Dermis microvascular lymphatic vessel endothelial cell (primary cell): ENCODE measurements around the gene ARID3C. TPM values are rescaled to one million over a fixed set of nuclear protein-coding genes. Genes with fewer than 3 reads are reported as not detected.

Experiments used
- DNase-seq, 2 donors: peaks; one replicate each; pipeline versions ENCODE4 v3.0.0 to v3.0.0-alpha.2; 2010; ENCODE audit warnings: low read depth in 2 of 2
- total RNA-seq: library from RNA; depleted of rRNA; stranded (reverse); fragments of >200 nt; gene quantifications from 2 replicates; pipeline ENCODE4 v1.2.1, GENCODE V29; 2014

Gene ARID3C
- total RNA-seq, 1 donor from 2014 or later = not detected

DNA sequence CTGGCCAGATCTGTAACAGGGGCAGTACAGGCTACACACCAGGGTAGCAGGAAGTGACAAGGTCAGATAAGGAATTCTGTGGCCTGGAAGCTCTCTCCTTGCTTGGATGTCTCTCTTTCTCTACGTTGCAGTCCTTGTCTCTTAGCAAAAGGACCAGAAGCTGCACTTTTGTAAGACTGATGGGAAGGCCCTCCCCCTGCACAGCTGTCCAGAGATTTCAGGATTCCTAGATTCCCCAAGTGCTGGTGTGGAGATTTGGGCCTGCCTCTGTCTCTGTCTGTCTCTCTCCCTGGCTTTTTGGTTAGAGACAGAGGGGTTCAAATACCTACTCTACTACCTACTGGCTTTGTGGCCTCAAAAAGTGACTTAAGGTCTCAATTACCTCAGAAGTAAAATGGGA is 29.3 kb downstream of the ARID3C start:
- DNase-seq = no peak

DNA sequence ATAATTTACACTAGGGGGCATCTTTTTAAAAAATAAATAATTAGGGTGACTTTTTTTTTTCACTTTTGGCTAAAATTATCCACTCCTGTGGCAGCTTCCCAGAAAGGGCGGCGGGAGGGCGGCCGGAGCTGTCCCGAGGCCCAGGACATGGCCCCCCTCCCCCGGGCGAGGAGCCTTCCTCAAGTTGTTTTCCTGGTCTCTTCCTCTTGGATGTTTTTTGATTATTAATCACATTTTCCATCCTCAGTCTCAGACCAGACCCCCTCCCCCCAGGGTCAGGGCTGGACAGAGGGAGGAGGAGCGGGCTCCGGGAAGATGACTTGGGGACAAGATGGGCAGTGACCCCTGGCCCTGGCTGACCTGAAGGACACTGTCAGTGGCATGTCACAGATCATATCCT is 34.7 kb downstream of the ARID3C start:
- DNase-seq = no peak

DNA sequence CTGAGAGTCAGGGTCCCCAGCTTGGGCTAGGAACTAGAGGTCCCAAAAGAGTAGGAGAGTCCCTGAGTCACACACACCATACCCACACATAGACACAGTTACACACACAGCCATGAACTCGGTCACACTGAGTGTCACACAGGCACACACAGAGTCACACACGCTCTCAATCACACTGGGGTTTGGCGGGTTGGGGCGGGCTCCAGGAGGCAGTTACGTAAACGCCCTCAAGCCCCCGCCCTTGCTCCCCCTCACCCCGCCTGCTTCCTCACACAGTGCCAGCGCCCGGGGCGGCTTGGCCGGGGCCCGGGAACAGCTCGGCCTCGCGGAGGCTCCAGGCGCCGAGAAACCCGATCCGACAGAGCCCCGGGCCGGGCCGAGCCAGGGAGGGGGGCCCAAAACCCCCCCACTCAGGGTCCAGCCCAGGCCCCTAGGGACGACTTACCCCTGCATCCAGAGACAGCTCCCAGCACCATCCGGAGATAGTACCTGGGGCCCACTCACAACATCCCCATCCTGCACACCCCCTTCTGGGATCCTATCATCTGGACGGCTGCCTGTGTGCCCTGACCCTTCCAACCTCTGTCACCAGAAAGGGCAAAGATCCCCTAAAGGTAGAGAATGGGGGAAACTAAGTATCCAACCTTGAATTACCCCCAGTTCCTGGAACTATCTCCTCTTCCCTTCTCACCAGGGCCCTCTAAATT is 35.8 kb downstream of the ARID3C start:
- DNase-seq = no peak

DNA sequence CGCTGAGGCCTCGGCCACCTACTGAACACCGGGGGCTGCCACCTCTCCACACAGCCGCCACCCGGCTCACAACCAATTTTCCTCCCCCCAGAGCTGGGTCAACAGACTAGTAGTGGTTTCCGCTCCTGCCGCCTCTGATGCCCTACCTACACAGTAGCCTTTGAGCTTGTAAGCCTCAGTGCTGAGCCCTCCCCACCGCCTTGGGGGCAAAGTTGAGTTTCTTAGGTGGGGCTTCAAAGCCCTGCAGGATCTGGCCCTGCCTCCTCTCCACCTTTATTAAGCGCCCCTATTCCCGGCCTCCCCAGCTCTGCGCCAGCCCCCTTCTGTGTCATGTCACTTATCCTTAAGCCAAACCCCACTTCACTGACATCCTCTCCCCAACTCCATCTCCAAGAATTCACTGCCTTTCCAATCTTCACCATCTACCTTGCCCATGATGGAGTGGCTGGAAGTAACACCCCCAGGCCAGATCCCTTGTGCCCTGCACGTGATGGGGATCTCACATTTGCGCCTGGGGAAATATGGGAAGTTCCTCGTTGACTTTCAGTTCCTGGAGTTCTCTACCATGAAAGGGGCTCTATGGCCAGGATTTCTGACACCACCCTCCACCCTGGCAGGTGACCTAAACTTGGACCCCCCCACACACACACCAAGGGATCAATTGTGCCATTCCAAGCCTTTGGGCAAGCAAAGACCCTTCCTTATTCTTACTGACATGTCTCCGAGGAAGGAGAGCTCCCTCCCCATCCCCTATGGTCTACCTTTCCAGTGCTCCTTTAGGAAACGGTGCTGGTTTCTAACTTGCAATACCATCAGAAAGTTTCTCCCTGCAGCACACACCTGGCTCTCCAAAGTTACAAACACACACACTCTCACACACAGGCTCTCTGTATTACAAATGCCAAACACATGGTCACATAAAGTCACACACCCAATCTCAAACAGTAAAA is 36.7 kb downstream of the ARID3C start:
- DNase-seq = no peak

DNA sequence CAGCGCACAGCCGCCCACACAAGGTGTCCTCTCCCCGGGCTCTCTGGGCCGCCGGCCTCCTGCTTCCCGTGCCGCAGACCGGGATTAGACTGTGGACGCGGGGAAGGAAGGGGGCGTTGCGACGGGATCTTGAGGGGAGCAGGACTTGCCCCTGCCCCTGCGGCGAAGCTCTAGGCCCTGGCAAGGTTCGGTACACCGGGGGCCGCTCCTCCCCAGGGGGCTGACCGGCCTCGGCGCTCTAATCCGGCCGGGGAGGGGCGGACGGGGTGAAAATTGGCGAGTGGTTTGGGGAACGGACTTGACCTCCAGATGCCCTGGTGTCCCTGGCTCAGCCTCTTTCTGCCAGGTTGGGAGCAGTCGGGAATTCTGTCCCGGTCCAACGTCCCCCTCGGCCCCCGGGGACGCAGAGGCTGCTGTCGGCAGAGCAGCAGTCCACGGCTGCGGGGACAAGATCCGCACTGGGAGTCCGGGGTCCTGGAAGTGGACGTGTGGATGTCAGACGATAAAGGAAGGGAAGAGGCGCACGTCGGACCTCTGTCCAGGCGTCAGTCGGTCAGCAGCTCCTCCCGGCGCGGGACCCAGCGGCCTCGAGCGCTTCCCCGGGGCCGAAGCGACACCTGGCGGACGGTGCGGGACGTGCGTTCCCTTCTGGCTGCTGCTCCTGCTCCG is 37.5 kb downstream of the ARID3C start:
- DNase-seq = peak; percentile 53 to 78

DNA sequence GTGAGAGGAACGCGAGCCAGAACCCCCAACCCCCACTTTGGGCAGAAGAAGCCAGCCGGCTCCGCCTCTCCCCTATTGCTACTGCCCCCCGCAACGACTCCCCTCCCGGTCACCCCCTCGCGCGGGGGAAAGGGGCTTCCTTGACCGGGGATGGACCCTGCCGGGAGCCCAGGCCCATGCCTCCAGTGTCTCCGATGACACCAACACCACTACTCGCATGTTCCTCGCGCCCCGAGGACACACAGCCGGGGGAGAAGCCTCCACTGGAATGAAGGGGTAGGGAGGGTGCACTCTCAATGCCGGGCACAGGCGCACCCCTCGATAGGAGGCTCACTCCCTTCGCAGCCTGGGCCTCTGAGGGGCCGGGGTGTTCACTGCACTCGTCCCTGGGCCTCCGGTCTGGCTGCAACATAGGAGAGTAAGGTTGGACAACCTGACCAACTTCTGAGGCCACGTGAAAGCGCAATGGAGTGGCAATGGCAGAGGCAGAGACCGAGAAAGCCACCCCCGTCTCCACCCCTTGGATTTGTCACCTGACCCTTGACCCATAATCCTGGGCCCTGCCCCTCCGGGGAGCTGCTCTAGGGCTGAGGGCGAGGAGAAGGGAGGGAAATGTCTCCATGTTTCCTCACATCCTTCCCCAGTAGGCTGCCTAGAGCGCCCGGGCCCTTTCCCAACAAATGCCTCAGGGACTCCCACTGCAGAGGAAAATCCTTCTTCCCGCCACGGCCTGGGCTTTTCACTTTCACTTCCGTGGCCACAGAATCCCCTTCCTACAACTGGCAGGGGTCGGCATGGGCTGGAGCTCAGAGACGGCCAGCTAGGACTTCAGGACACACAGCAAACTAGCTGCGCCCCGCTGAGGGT is 38.3 kb downstream of the ARID3C start:
- DNase-seq = peak in 1 of 2 donors; percentile 6

DNA sequence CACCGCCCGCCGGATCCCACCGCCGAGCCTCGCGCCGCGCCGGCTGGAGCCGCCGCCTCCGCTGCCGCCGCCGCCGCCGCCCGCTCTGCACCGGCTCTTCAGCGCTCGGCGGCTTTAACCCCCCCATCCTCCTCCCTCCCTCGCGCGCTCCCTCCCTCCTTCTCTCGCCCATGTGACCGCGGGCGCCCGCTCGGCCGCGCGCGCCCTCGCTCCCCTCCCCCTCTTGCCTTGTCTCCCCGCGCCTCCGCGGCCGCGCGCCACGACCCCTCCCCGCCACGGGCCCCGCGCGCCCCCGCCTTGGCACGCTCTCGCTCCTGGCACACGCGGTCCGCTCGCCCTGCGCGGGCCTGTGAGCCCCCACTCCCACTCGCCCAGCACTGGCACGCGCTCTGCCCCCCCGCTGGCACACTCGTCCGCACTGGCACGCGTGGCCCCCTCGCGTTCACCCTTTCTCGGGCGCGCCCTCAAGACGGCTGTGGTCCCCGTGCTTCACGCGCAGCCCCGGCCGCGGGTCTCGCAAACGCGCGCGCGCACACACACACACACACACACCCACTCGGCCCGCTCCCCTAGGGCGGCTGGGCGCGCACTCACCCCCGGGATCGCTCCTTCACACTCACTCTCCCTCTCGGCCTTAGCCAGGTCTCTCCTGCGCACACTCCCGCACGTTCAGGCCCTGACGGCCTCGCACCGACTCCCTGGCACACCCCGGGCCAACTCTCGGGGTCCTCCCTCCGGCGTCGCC is 39.1 kb downstream of the ARID3C start, which contains the start of gene CNTFR:
CNTFR (minus strand) TSS at position 89 of the 745 bp plus-strand sequence. CDS start 20,743 bp downstream, outside the sequence.
- peak in 1 of 2 donors; percentile 8 for DNase-seq

DNA sequence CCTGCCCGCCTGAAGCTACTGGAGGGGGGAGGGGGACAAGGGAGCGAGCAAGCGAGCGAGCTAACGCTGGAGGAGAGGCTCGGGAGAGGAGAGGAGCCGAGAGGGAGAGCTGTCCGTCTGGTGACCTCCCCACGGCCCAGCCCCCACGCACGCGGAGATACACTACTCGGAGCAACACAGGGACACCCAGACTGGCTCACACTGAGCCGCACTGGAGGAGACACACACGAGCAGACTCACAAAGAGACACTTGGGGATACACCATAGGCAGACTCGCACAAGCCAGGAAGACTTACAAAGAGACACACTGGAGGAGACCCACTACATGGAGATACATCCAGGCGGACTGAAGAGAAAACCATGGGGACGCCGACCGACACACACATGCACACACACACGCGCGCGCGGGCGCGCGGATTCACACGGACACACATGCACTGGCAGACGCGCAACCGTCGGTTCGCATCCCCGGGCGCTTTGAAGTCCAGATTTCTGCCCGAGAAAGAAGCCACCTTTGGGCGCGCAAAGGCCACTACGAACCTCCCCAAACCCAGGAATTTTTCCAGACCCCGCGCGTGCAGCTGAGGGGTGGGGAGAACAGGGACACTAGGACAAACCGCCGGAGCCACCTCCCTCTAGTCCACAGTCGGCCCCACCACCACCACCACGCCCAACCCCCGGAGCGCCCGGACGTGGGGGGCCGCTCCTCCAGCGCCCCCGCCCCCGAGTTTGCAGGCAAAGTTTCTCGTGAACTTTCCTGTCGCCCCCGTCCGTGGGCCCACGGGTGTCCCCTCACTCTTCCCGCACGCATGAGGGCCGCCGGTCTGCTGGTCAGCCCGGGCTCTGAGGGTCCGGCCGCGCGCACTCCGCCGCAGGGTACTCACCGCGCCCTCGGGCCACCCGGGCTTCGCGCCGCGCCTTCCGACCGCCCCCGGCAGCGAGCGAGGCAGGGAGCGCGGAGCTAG is 39.9 kb downstream of the ARID3C start:
- DNase-seq = no peak

DNA sequence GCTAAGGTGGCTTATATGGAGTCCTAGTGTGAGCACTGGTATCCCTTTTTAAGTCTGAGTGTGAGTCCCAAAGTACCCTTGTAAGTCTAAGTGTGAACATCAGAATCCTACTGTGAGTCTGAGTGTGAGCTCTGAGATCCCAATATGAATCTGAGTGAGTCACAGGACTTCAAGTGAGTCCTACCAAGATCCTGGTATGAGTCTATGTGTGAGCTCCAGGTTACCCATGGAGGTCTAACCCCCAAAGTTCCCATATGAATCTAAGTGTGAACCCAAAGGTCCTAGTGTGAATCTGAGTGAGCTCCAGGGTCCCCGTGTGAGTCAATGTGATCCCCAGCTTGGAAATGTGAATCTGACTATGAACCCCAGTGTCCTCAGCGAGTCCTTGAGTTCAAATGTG is 41.6 kb downstream of the ARID3C start:
- DNase-seq = no peak

DNA sequence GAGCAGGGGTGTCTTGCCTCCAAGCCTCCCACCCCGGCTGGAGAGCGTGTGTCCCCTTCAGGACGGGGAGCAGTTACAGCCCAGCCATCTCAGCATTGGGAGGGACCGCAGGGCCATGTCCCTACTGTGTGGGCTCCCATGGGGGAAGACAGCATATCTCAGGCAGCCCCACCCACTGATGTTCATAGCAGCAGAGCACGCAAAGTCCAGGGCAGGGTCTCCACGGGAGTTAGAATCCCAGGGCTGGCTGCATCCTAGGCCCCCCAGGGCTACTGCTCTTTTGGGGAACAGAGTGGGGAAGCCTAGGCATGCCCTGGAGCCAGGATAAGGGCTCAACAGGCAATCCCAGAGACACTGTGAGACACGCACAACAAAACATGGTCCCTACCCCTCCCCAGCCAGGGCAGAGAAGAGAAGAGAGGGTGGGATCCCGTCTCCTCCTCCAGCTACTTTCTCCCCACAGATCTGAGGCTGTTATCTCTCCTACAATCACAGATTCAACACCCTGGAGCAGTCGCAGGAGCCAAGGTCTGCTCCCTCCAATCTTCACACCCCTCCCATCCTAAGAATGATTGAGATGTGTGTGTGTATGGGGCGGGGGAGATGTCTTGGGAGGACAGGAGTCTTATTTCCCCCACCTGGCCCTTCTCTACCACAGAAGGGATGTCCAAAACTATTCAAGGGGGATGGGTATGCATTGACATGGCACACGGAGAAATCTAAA is 42.8 kb downstream of the ARID3C start:
- no peak for DNase-seq

DNA sequence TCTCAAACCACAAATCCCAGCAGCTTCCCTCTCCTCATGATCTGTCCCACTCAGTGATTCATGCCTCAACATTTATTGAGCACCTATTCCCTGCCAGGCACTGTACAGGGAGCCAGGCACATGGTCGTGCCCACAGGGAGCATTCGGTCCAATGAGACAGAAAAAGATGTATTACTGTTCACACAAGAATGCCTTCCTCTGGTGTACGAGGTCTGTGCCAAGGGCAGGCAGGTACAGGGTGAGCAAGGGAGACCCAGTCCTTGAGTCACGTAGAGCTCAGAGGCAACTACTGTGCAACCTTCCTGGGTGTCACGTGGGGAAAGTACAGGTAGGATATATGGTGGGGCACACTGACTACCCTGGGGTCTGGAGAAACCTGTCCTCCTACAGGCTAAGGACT is 43.9 kb downstream of the ARID3C start:
- no peak for DNase-seq

DNA sequence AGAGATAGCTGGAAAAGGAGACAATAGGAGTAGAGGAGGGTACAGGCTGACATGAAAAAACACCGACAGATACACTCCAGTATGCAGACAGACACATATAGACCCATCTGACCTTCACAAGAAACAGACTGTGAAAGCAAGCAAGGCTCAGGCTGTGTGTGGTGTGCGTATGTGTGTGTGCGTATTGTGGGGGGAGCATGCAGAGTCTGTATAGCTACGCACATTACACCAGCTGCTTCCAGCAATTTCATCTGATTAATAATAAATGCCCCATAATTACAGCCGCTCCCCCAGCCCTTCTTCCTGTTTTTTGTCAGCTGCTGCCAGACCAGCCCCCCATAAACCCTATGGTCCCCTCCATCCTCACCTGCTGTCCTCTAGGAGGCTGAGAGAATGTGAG is 46.1 kb downstream of the ARID3C start:
- DNase-seq = no peak

DNA sequence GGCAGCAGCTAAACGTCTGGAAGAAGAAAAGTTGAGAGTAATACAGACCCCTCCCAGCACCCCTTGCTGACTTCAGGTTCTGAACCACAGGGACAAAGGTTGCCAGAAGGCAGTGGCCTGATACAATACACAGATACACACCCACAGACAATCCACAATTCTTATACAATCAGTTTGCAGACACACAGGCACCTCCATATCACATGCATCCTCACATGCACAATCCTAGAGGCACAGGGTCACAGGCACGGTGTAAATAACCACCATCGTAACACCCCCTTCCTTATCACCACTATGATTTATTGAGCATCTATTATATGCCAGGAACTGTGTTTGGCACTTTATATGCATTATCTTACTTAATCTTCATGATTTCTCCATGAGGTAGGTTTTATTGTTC is 47.5 kb downstream of the ARID3C start:
- DNase-seq = no peak

DNA sequence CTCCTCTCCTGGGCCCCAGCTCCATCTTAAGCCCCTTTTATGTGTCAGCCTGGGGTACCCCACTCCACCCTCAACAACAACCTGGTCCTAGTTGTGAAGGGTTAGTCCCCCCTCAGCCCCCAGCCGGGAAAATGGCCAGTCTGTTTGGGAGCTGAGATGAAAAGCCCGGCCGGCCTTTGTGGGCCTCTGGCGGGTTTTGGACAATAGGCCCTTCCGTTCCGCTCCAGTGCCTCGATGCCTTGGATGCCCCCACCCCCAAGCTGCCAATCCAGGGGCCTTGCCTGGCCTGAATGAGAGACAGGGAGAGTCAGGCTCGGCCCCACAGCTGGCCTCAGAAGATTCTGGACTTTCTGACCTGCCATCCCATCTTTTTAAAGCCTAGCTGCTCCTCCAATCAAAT is 48.5 kb downstream of the ARID3C start:
- no peak for DNase-seq

DNA sequence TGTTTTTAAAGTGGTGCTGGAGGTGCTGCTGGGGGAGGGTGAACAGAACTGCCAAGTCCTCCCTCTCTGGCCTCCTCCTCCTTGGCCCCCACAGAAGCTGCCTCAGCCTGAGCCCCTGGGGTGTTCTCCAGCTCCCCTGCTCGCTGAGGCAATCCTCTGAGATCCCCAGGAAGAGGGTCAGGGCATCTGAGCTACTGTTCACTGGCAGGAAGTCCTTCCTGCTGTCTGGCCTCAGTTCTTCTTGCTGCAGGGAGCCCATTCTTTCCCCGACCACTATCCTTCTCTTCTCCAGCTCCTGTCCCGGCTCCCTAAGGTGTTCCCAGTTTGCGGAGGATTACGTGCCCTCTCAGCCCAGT is 49.1 kb downstream of the ARID3C start:
- no peak for DNase-seq

DNA sequence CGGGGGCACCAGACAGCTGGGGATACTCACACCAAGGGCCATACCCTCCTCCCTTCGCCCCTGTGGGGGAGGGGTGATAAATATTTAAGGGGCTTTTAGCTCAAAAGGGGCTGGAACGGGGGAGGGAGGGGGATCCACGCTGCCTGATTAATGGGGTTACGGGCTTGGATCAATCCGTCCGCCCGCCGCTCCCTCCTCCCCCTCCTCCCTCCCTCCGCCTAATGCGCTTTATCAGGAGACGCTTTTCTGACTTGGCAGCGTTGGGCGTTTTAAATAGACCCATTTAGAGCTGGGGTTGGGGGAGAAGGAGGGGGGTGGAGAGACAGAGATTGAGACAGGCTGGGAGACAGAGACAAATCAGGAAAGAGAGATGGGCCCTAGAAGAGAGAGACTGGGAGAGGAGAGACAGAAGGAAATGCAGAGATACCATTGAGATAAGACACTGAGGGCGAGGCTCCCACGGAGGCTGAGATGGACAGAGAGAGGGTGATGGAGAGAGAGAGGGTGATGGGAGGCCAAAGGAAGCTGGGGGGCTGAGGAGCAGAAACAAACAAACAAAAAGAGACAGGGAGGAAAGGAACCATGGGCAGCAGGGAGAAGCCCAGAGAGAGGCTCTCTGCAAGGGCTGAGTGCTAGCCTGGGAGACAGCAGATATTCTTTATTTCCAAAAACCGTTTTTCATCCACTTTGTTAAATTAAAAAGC is 49.6 kb downstream of the ARID3C start:
- DNase-seq = no peak

DNA sequence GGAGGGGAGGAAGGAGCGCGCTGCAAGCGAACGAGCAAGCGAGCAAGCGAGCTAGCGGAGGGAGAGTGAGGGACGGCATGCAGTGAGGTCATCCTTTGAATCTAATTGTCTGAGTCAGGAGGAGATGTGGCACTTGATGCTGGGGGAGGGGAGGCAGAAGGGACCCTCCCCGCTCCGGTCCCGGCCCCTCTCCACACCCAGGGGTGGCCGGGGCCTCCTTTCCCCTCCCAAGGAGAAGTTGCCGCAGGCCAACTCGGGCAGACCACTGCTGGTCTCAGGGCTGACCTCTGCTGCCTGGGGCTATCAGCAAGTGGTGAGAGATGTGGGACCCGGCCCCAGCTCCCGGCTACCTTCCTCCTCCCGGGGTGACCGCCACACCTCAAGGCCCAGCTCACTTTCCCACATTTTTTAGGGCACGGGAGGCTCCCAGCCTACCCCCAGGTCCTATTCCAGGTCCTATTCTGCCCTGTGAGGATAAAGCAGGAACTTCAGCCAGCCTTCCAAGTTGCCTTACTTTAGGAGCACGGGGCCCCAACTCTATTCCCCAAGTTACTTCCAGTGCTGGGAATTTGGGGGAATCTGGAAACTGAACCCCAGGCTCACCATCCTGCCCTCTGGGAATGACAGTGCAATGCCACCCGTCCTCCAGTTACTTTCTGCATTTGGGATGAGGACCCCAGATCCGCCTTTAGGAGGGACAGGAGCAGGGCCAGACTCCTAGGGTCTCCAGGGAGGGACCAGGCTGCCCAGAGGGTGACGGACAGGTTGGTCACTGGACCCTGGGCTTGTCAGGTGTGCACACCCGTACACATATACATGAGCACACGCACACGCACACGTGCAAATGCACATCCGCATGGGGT is 50.4 kb downstream of the ARID3C start:
- DNase-seq = peak in 1 of 2 donors; percentile 44
